A673 (cell line): ENCODE results near the gene CDCP2. TPM values are rescaled to one million over a fixed set of nuclear protein-coding genes. Genes with fewer than 3 reads are reported as not detected.
A peak's percentile ranks its signal among the peaks of the same experiment; 100 is the strongest.
"Not testable (repeated sequence)": the region's sequence is repeated elsewhere in the genome, so short reads cannot be mapped to it uniquely, and the experiment has no call there.

Experiments
- BruUV-seq: library from RNA; stranded (reverse); fragments of 400-500 nt; replicated peaks from 2 replicates; lab custom pipeline; 2021; lab: Mats Ljungman, UMichigan
- CTCF ChIA-PET: fragments of 300-600 bp; sonication (Branson Sonifier 250); formaldehyde crosslinking; loops from one replicate; lab custom pipeline; 2022; ENCODE audit warnings: antibody characterized with exemption; lab: Charles Lee
- POLR2A ChIA-PET: fragments of 300-600 bp; sonication (Branson Sonifier 250); formaldehyde crosslinking; loops from one replicate; lab custom pipeline; 2022; ENCODE audit warnings: antibody characterized with exemption; ENCODE audit not compliant: low non-redundant PET; lab: Charles Lee
- DNase-seq: peaks from one replicate; pipeline ENCODE4 v3.0.0-alpha.2; 2015; ENCODE audit warnings: low spot score
- H3K27ac ChIP-seq: fragments of 200-600 bp; sonication (generic); 2 replicates; pipeline ENCODE4 v1.5.1; 2016; ENCODE audit warnings: mixed run types, low read depth, mild to moderate bottlenecking, mixed read lengths, antibody characterized with exemption, low read length; ENCODE audit not compliant: poor library complexity, severe bottlenecking
- H3K27me3 ChIP-seq: fragments of 200-600 bp; sonication (generic); replicated peaks from 2 replicates; pipeline ENCODE4 v1.6.1; 2017; ENCODE audit warnings: mixed run types, low read depth, mild to moderate bottlenecking, mixed read lengths, antibody characterized with exemption, low read length; ENCODE audit not compliant: insufficient read depth, poor library complexity
- H3K36me3 ChIP-seq: fragments of 200-600 bp; sonication (generic); 2 replicates; pipeline ENCODE4 v1.6.1; 2016; ENCODE audit warnings: mixed run types, mild to moderate bottlenecking, mixed read lengths, antibody characterized with exemption, low read length; ENCODE audit not compliant: insufficient read depth, poor library complexity, severe bottlenecking
- H3K4me1 ChIP-seq: fragments of 200-600 bp; sonication (generic); 2 replicates; pipeline ENCODE4 v1.6.1; 2017; ENCODE audit warnings: mixed run types, mild to moderate bottlenecking, mixed read lengths, antibody characterized with exemption, low read length; ENCODE audit not compliant: insufficient read depth, poor library complexity, severe bottlenecking
- H3K4me3 ChIP-seq: fragments of 200-600 bp; sonication (generic); 2 replicates; pipeline ENCODE4 v1.5.1; 2016; ENCODE audit warnings: low read depth, mixed run types, mild to moderate bottlenecking, mixed read lengths, low read length; ENCODE audit not compliant: poor library complexity, severe bottlenecking
- H3K9me3 ChIP-seq: fragments of 200-600 bp; sonication (generic); 2 replicates; pipeline ENCODE4 v1.6.1; 2016; ENCODE audit warnings: mixed run types, low read depth, mild to moderate bottlenecking, mixed read lengths, antibody characterized with exemption, low read length; ENCODE audit not compliant: poor library complexity, severe bottlenecking
- CTCF ChIP-seq: fragments of 300-800, 200-600 bp; sonication (generic); conservative IDR thresholded peaks from 2 replicates; pipeline ENCODE4 v1.5.1; 2017; ENCODE audit warnings: low read depth, mild to moderate bottlenecking, antibody characterized with exemption, low read length, moderate library complexity, mixed read lengths
- EZH2 ChIP-seq: fragments of 200-600 bp; sonication (generic); IDR thresholded peaks from 2 replicates; pipeline ENCODE4 v1.6.1; 2017; ENCODE audit warnings: borderline replicate concordance, low read depth, mild to moderate bottlenecking, mixed read lengths, antibody characterized with exemption, low read length; ENCODE audit not compliant: poor library complexity, severe bottlenecking
- intact Hi-C: fragments of 100-400 bp; cut with micrococcal nuclease; formaldehyde crosslinking; loops from one replicate; pipeline ENCODE4 v1.10.0; 2022; ENCODE audit not compliant: unreplicated experiment
- total RNA-seq: library from RNA; stranded (reverse); gene quantifications from 2 replicates; pipeline ENCODE4 v1.2.3, GENCODE V29; 2021

Gene CDCP2
- total RNA-seq, 1 experiment from 2014 or later: not detected

DNA sequence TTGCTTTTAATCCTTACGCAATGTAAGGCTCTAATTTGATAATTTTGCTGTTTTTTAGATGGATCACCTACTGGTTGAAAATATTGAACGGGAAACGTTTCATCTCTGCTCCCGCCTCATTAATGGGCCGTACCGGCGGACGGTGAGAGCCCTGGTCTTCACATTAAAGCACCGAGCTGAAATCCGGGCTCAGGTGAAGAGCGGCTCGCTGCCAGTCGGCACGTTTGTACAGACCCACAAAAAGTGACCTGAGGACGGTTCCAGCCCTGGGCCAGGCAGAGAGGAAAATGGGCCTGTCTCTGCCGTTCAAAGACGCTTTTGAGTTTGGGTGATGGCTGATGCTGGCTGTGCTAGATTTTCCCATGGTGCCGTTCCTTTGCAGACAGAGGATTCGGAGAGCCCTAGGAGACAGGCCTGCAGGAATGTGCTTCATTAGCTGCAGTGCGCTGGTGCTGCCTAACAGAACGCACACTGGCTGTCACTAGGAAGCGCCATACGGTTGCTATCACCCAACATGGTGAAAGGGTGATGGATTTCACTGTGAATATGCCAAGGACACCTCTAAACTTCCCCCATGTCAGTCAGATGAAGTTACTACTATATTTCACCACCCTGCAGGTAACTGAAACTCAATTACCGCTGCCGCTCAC is 56.4 kb downstream of the CDCP2 start:
- no peaks in the 10 kb centered on the region for H3K9me3 ChIP-seq
- H3K4me1 ChIP-seq: peaks cover 28% of the 10 kb centered on the region
- peak overlapping the region; percentile 75 for H3K27ac ChIP-seq
- no peaks in the 10 kb centered on the region for H3K36me3 ChIP-seq
- POLR2A ChIA-PET: no interaction called here
- no TSS peak for BruUV-seq
- intact Hi-C loops: no loop called here
- CTCF ChIA-PET: no interaction called here
- no peak overlapping the region for H3K4me3 ChIP-seq
- DNase-seq: peak; percentile 53
- no peaks in the 10 kb centered on the region for H3K27me3 ChIP-seq
- no peak for TF ChIP-seq EZH2
- TF ChIP-seq CTCF: no peak

- intact Hi-C loops: no loop called here
- Histone ChIP-seq H3K4me1 (peaks cover 34% of the 10 kb centered on the region), H3K4me3 (no peak overlapping the region), H3K9me3 (no peaks in the 10 kb centered on the region), H3K36me3 (no peaks in the 10 kb centered on the region), H3K27me3 (no peaks in the 10 kb centered on the region), H3K27ac (peak overlapping the region; percentile 75)
- no peak for TF ChIP-seq CTCF
- no peak for TF ChIP-seq EZH2
- ChIA-PET CTCF (no interaction called here), POLR2A (no interaction called here)
- DNase-seq: peak; percentile 91
- BruUV-seq: no TSS peak
Measured at GRCh38 chr1:54095546-54096226, 57.1 kb downstream of the CDCP2 start.

DNA sequence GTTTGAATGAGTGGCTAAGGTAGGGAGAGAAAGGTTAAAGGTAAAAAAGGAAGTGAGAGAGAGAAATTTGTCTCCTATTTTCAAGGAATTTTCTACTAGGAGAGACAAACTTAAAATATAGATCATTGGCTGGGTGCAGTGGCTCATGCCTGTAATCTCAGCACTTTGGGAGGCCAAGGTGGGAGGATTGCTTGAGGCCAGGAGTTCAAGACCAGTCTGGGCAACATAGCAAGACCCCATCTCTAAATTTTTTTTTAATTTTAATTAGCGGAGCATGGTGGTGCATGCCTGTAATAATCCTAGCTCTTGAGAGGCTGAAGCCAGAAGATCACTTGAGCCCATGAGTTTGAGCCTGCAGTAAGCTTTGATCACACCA is 58.1 kb downstream of the CDCP2 start:
- H3K36me3 ChIP-seq, BruUV-seq, H3K27me3 ChIP-seq, POLR2A ChIA-PET, H3K4me3 ChIP-seq, H3K27ac ChIP-seq, intact Hi-C loops, DNase-seq, CTCF ChIA-PET, H3K9me3 ChIP-seq: not testable (repeated sequence)
- H3K4me1 ChIP-seq: peaks cover 43% of the 10 kb centered on the region
